OCI-LY1 (cell line): ENCODE measurements around the gene GRXCR2.
"Not testable (repeated sequence)": the region's sequence is repeated elsewhere in the genome, so short reads cannot be mapped to it uniquely, and the experiment has no call there.

Source experiments
- H2AFZ ChIP-seq: fragments of 200-600 bp; sonication (generic), shearing (Covaris generic); 2 replicates; pipeline ENCODE4 v1.6.0; 2014; ENCODE audit warnings: antibody characterized with exemption, mild to moderate bottlenecking, low read length
- H3F3A ChIP-seq: fragments of 200-600 bp; sonication (generic), shearing (Covaris generic); 2 replicates; pipeline ENCODE4 v1.6.0; 2014; ENCODE audit warnings: mild to moderate bottlenecking, antibody characterized with exemption, low read length, moderate library complexity; ENCODE audit not compliant: insufficient read depth
- H3K27ac ChIP-seq: fragments of 200-600 bp; sonication (generic); 2 replicates; pipeline ENCODE4 v1.5.1; 2014; ENCODE audit warnings: low read length, mixed run types, mild to moderate bottlenecking, low read depth; ENCODE audit not compliant: poor library complexity, severe bottlenecking
- H3K27me3 ChIP-seq: fragments of 200-600 bp; sonication (generic); 2 replicates; pipeline ENCODE4 v1.6.0; 2014; ENCODE audit warnings: antibody characterized with exemption, mild to moderate bottlenecking, low read length, moderate library complexity; ENCODE audit not compliant: insufficient read depth
- H3K36me3 ChIP-seq: fragments of 200-600 bp; sonication (generic); 2 replicates; pipeline ENCODE4 v1.6.1; 2014; ENCODE audit warnings: mild to moderate bottlenecking, antibody characterized with exemption, low read length, moderate library complexity, mixed read lengths; ENCODE audit not compliant: insufficient read depth
- H3K4me1 ChIP-seq: fragments of 200-600 bp; sonication (generic); 2 replicates; pipeline ENCODE4 v1.5.1; 2014; ENCODE audit warnings: mild to moderate bottlenecking, low read length, moderate library complexity; ENCODE audit not compliant: insufficient read depth, severe bottlenecking
- H3K4me2 ChIP-seq: fragments of 200-600 bp; sonication (generic), shearing (Covaris generic); 2 replicates; pipeline ENCODE4 v1.6.1; 2014; ENCODE audit warnings: low read length
- H3K4me3 ChIP-seq: fragments of 200-600 bp; sonication (generic); 2 replicates; pipeline ENCODE4 v1.5.1; 2014; ENCODE audit warnings: low read length, low read depth, mild to moderate bottlenecking, mixed read lengths; ENCODE audit not compliant: poor library complexity, severe bottlenecking
- H3K79me2 ChIP-seq: fragments of 200-600 bp; shearing (Covaris generic); 2 replicates; pipeline ENCODE4 v1.6.1; 2016; ENCODE audit warnings: mixed run types, low read length, mixed read lengths; ENCODE audit not compliant: insufficient read depth
- H3K9ac ChIP-seq: fragments of 200-600 bp; sonication (generic), shearing (Covaris generic); 2 replicates; pipeline ENCODE4 v1.6.1; 2014; ENCODE audit warnings: mild to moderate bottlenecking, low read length, mixed read lengths
- H3K9me2 ChIP-seq: fragments of 200-600 bp; sonication (generic), shearing (Covaris generic); 2 replicates; pipeline ENCODE4 v1.6.1; 2014; ENCODE audit warnings: low read depth, mild to moderate bottlenecking, low read length, mixed read lengths
- H3K9me3 ChIP-seq: fragments of 200-600 bp; shearing (Covaris generic); 2 replicates; pipeline ENCODE4 v1.6.1; 2014; ENCODE audit warnings: low read length, mixed read lengths
- H4K20me1 ChIP-seq: fragments of 200-600 bp; sonication (generic), shearing (Covaris generic); 2 replicates; pipeline ENCODE4 v1.6.0; 2016; ENCODE audit warnings: mild to moderate bottlenecking, low read length; ENCODE audit not compliant: insufficient read depth
- EZH2 ChIP-seq: fragments of 200-600 bp; sonication (generic), shearing (Covaris generic); IDR thresholded peaks from 2 replicates; pipeline ENCODE4 v1.8.0; 2017; ENCODE audit warnings: borderline replicate concordance, mixed run types, mild to moderate bottlenecking, antibody characterized with exemption, low read length, moderate library complexity, mixed read lengths
- TF ChIP-seq, protein P1 (sequence below): fragments of 200-600 bp; sonication (generic), shearing (Covaris generic); IDR thresholded peaks from 2 replicates; pipeline ENCODE4 v1.5.1; 2017; ENCODE audit warnings: mild to moderate bottlenecking, antibody characterized with exemption, low read length, moderate library complexity, mixed read lengths

GRXCR2 gene

DNA sequence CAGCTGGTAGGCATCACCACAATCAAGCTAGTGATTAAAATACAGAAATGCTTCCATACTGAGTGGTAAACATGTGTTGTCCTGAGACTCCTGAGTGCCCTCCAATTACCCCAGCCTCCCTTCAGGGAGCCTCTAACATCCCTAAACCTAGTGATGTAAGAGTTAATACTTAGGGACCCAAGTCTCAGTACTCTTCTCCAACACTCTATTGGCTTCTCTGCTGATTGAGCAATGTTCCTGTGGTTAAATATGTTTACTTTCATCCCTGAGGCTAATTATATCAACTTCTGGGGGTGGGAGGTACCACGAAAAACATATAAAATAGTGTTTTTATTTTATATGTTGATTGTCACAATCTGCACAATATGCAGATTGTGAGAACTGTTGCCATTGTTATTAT, 5.0 kb downstream of the GRXCR2 start:
- no peak for TF ChIP-seq EZH2

DNA sequence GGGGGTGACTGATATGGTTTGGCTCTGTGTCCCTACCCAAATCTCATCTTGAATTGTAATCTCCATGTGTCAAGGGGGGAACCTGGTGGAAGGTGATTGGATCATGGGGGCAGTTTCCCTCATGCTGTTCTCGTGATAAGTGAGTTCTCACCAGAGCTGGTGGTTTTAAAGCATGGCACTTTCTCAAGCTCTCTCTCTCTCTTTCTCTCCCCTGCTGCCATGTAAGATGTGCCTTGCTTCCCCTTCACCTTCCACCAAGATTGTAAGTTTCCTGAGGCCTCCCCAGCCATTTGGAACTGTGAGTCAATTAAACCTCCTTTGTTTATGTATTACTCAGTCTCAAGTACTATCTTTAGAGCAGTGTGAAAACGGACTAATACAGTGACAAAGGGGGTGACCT, 8.4 kb downstream of the GRXCR2 start:
- not testable (repeated sequence) for H3K9ac ChIP-seq, H3F3A ChIP-seq, H3K27ac ChIP-seq, H3K4me2 ChIP-seq, H3K27me3 ChIP-seq, H3K79me2 ChIP-seq, H3K36me3 ChIP-seq, H3K4me1 ChIP-seq, H3K9me3 ChIP-seq, H3K9me2 ChIP-seq, H3K4me3 ChIP-seq, H4K20me1 ChIP-seq, H2AFZ ChIP-seq

More for the DNA sequence above, 5.0 kb downstream of the GRXCR2 start:
- H3K27ac ChIP-seq = no peak overlapping the region
- H2AFZ ChIP-seq = no peak overlapping the region
- H4K20me1 ChIP-seq = no peaks in the 10 kb centered on the region
- no peak overlapping the region for H3K4me3 ChIP-seq
- H3K9me3 ChIP-seq = no peaks in the 10 kb centered on the region
- H3K4me1 ChIP-seq = no peaks in the 10 kb centered on the region
- no peaks in the 10 kb centered on the region for H3F3A ChIP-seq
- no peaks in the 10 kb centered on the region for H3K79me2 ChIP-seq
- H3K4me2 ChIP-seq = no peak overlapping the region
- no peaks in the 10 kb centered on the region for H3K9me2 ChIP-seq
- H3K9ac ChIP-seq = no peak overlapping the region
- no peaks in the 10 kb centered on the region for H3K27me3 ChIP-seq
- H3K36me3 ChIP-seq = no peaks in the 10 kb centered on the region

DNA sequence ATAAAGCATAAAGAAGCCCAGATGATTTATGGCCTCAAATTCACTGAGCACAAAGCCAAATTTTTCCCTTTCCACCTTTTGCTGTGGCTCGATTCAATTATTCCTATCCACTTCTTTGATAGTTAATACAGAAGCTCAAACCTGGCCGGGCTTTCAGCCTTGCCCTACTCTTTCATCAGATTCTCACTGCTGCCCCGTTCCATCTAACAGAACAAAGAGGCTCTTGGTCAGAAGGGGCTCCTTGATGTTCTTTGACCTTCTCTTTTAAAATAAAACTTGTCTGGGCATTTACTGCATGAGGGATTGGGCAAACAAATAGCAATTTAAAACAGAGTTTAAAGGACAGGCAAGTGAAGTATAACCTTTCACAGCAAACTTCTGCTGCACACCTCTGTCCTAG, 9.8 kb downstream of the GRXCR2 start:
- Histone ChIP-seq H3K27ac (no peak overlapping the region), H3K9me2 (no peaks in the 10 kb centered on the region), H3K4me3 (no peak overlapping the region), H3K9ac (no peak overlapping the region), H3K4me1 (no peaks in the 10 kb centered on the region), H4K20me1 (no peaks in the 10 kb centered on the region), H3K4me2 (no peak overlapping the region), H3K27me3 (no peaks in the 10 kb centered on the region), H3K9me3 (no peaks in the 10 kb centered on the region), H3K79me2 (no peaks in the 10 kb centered on the region), H3F3A (no peaks in the 10 kb centered on the region), H3K36me3 (no peaks in the 10 kb centered on the region), H2AFZ (no peak overlapping the region)
- TF ChIP-seq, protein P1, sequence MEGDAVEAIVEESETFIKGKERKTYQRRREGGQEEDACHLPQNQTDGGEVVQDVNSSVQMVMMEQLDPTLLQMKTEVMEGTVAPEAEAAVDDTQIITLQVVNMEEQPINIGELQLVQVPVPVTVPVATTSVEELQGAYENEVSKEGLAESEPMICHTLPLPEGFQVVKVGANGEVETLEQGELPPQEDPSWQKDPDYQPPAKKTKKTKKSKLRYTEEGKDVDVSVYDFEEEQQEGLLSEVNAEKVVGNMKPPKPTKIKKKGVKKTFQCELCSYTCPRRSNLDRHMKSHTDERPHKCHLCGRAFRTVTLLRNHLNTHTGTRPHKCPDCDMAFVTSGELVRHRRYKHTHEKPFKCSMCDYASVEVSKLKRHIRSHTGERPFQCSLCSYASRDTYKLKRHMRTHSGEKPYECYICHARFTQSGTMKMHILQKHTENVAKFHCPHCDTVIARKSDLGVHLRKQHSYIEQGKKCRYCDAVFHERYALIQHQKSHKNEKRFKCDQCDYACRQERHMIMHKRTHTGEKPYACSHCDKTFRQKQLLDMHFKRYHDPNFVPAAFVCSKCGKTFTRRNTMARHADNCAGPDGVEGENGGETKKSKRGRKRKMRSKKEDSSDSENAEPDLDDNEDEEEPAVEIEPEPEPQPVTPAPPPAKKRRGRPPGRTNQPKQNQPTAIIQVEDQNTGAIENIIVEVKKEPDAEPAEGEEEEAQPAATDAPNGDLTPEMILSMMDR = no peak
- no peak for TF ChIP-seq EZH2

DNA sequence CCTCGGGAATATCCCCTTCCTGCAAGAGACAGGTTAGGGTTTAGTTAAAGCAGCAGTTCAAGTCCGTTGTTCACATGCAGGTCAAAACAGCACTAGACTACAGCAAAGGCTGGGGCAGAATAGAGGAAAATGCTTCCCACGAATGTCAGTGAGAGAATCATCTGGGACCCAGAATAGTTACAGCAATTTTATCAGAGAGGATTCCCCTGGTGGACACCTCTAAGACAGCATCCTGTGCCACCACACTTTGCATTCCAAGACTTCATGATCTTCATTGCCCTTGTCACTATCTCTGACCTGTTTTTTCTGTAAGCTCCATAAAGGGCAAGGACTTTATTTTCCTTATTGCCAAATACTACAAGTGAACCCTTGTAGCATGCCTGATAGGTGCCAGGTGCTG, 12.9 kb downstream of the GRXCR2 start:
- Histone ChIP-seq H3K9me2 (no peaks in the 10 kb centered on the region), H3K4me2 (no peak overlapping the region), H3K36me3 (no peaks in the 10 kb centered on the region), H3K27me3 (no peaks in the 10 kb centered on the region), H4K20me1 (no peaks in the 10 kb centered on the region), H3K4me3 (no peak overlapping the region), H2AFZ (no peak overlapping the region), H3K79me2 (no peaks in the 10 kb centered on the region), H3K27ac (no peak overlapping the region), H3F3A (no peaks in the 10 kb centered on the region), H3K9ac (no peak overlapping the region), H3K4me1 (no peaks in the 10 kb centered on the region), H3K9me3 (no peaks in the 10 kb centered on the region)
- TF ChIP-seq, protein P1 = no peak; the same call in 1 of the 2 replicates
- TF ChIP-seq EZH2 = no peak
